GM18858 (cell line): ENCODE data around the gene TAGLN.
"Not testable (repeated sequence)": the region's sequence is repeated elsewhere in the genome, so short reads cannot be mapped to it uniquely, and the experiment has no call there.

Experiments used
- ATAC-seq: cut with Tn5 transposase; IDR thresholded peaks from one replicate; pipeline ENCODE4 v1.9.1; 2021; ENCODE audit not compliant: unreplicated experiment

TAGLN gene

DNA sequence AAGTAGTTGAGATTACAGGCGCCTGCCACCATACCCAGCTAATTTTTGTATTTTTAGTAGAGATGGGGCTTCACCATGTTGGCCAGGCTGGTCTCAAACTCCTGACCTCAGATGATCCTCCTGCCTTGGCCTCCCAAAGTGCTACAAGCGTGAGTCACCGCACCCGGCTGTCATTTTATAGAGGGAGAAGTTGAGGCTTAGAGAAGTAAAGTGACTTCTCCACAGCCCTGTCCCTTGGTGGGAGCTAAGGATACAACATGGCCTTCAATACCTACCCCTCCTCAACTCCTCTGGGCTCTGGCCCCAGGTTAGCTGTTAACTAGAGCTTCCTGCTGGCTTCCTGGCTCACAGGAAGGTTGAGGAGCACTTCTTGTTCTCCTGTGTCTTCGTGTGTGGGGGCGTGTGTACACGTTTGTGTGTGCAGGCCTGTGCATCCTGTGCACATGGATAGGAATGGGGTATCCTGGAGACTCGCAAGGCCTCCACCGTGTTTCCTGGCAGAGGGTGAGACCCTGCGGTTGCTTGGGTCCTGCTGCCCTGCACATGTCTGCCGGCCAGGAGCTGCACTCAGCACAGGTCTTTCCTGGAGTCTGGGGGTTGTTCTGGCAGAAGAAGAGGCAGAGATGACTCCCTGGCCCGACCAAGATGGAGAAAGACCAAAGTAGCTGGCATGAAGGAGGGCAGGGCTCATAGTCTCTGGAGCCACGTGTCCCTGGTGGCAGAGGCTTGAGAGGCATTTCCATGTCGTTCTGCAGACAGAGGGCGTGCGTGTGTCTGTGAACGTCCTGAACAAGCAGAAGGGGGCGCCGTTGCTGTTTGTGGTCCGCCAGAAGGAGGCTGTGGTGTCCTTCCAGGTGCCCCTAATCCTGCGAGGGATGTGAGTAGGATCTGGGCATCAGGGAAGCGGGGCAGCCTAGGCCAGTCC lies 18.2 kb upstream of the TAGLN start:
- no peak for ATAC-seq

DNA sequence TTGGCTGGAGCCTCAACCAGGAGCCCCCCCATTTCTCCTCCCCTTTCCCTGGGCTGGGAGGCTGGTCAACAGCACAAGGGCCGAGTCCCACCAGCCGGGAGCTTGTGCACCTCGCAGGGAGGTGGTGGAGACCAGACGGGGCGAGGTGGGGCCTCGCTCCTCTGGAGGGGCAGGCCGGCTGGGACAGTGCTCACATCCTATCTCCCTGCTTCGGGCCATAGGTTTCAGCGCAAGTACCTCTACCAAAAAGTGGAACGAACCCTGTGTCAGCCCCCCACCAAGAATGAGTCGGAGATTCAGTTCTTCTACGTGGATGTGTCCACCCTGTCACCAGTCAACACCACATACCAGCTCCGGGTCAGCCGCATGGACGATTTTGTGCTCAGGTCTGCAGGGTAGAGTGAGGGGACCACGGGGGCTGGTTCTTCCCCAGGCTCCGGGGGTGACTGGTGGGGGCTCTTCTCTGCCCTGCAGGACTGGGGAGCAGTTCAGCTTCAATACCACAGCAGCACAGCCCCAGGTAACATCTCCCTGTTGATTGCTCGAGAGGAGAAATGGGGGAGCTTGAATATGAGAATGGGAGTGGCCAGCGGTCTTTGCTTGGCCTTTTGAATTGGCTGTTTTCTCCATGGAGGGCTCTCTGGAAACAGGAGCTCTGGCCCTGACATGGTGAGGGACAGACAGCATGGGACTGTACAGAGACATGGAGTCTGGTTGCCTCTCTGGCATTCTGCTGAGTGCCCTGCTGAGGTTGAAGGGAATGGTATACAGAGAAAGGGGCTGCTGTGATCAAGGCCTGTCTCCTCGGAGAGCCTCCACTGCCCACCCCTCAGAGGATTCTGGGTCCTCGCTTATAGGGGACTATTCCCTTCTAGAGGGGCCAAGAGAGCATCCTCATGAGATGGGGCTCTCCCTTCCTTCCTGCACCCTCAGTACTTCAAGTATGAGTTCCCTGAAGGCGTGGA lies 17.3 kb upstream of the TAGLN start:
- no peak for ATAC-seq

DNA sequence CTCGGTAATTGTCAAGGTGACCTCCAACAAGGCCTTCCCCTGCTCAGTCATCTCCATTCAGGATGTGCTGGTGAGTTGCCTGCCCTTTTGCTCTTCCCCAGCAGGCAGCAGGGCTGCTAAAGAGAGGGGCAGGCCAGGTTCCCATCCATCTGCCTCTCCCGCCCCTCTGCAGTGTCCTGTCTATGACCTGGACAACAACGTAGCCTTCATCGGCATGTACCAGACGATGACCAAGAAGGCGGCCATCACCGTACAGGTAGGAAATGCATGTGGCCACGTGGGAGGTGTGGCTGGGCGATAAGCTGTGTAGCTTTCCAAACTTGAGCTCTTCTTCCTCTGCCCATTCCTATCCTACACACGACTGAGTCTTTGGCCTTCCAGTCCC lies 16.6 kb upstream of the TAGLN start:
- no peak for ATAC-seq

- not testable (repeated sequence) for ATAC-seq
Measured at GRCh38 chr11:117183178-117183577, 16.0 kb upstream of the TAGLN start.

DNA sequence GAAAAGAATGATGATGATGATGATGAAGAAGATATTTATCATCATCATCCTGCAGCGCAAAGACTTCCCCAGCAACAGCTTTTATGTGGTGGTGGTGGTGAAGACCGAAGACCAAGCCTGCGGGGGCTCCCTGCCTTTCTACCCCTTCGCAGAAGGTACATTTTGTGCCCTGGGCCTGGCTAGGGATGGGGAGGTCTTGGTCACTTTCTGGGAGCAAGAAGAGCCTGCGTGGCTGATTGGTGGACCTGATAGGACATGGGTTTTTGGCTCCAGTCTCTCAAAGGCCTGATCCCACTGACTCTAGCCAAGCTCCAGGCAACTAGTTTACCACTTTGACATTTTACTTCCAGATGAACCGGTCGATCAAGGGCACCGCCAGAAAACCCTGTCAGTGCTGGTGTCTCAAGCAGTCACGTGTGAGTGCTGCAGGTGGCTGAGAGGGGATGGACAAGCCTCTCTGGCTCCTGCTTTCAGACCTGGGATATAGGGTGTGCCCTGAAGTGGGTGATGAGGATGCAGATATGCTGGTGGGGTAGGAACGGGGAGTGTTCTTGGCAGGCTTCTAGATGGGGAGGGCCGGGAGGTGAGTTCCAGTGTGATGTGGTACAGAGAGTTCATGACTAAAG lies 15.3 kb upstream of the TAGLN start:
- ATAC-seq = no peak

DNA sequence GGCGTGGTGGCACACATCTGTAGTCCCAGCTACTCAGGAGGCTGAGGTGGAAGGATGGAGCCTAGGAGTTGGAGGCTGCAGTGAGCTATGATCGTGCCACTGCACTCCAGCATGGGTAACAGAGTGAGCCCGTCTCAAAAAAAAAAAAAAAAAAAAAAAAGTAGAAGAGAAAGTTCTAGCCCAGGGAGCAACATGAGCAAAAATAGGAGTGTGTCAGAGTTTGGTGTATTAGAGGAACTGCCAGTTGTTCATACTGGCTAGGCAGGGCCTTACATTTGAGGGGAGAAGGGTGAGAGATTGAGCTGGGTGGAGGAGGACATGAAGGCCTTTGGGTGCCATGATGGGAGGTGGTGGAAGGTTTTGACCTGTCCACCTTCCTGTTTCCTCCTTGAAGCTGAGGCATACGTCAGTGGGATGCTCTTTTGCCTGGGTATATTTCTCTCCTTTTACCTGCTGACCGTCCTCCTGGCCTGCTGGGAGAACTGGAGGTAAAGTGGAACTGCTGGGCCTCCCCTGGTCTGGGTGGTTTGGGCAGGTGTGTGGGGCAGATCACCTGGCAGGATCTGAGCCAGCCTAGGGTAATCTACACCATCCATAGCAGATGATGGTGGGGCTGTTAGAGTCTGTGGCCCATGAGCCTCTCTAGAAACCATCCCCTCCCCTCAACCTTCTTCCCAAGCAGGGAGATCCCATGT lies 13.3 kb upstream of the TAGLN start:
- no peak for ATAC-seq

GRCh38 chr11:117186431-117186761 lies 12.8 kb upstream of the TAGLN start:
- ATAC-seq = no peak

- no peak for ATAC-seq
Measured at GRCh38 chr11:117187007-117187406, 12.2 kb upstream of the TAGLN start.

DNA sequence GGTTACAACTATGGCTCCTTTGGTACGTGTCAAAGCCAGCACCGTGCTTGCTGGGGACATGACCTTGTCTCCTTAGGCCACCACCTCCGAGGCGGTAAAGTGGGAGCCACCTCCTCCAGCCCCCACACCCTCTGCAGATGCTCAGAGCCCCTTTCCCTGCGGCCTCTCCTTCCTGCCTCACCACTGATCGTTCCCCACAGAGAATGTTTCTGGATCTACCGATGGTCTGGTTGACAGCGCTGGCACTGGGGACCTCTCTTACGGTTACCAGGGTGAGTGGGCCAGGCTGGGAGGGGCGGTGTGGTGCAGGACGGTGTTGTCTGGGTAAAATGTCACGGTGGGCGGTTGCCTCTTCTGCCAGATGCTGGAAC lies 11.8 kb upstream of the TAGLN start:
- ATAC-seq = no peak

DNA sequence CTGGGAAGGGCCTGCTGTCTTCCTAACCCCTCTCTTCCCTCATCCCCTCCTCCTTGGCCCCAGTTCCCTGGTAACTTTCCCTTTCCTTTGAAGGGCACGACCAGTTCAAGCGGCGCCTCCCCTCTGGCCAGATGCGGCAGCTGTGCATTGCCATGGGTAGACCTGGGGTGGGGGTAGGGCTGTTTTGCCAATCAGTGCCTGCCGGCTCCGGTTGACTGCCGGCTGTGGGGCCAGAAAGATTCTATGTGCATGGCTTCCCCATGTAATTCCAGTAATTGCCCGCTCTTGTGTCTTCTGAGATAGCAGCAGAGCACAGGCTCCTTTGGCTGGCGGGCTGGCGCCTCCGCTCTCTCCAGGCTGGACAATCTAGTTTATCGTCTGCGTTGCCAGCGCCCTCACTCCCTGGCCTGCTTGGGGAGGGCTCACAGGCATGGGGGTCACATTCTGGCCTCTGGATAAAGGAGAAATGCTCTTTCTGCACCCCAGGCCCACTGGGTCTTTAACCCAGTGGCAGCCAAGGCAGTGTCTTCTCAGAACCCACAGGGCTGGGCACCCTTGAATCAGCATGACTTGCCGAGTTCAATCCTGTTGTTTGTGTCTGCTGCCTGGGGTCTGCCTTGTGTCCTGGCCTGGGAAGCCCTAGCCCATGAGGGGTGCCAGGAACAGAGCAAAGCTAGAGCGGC lies 11.2 kb upstream of the TAGLN start:
- ATAC-seq = no peak

GRCh38 chr11:117188620-117189081 lies 10.5 kb upstream of the TAGLN start:
- ATAC-seq = no peak

DNA sequence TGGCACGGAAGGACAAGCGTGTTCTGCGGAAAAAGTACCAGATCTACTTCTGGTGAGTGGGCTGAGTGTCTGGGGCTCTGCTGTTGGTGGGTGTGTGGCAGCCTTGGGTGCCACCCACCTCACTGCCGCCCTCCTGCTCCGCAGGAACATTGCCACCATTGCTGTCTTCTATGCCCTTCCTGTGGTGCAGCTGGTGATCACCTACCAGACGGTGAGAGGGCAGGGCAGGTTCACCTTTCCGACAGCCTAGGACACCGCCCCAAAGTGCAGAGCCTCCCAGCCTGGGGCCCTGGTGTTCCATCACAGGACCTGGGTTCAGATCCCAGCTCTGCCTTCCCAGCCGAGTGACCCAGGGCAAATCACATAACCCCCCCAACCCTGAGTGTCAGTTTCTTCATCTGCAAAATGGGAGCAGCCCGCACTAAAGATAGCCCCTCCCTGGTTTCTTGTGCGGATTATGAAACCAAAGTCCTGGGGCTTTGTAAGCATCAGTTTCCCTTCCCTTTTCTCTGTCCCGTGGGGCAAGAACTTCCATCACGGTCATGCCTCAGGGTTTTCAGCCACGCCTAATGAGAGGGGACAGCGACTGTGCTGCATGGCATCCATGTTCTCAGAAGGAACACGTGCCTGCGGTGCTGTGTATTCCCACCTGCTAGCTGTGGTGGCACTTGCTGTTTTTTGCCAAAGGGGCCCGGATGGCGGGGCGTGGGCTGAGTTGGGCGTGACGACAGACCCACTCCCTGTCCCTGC lies 9.8 kb upstream of the TAGLN start:
- no peak for ATAC-seq

DNA sequence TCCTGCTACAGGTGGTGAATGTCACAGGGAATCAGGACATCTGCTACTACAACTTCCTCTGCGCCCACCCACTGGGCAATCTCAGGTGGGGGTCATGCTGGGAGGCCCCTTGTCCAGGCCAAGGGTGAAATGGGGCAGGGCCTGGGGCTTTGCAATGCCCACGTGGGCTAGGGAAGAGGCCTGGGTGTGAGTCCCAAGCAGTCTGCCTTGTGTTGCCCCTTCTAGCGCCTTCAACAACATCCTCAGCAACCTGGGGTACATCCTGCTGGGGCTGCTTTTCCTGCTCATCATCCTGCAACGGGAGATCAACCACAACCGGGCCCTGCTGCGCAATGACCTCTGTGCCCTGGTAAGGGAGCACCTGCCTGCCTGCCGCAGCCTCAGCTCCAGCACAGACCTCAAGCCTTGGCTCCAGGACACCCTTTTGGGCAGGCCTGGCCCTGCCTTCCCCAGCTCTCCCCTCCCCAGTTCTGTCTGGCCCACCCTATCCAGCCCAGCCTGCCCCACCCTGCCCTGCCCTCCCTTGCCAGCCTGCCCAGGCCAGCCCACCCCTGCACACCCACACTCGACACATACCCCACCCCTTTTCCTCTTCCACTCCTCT lies 9.1 kb upstream of the TAGLN start:
- no peak for ATAC-seq

- no peak for ATAC-seq
Measured at GRCh38 chr11:117191680-117192400, 7.3 kb upstream of the TAGLN start.

GRCh38 chr11:117192401-117192875 lies 6.7 kb upstream of the TAGLN start:
- ATAC-seq = no peak

DNA sequence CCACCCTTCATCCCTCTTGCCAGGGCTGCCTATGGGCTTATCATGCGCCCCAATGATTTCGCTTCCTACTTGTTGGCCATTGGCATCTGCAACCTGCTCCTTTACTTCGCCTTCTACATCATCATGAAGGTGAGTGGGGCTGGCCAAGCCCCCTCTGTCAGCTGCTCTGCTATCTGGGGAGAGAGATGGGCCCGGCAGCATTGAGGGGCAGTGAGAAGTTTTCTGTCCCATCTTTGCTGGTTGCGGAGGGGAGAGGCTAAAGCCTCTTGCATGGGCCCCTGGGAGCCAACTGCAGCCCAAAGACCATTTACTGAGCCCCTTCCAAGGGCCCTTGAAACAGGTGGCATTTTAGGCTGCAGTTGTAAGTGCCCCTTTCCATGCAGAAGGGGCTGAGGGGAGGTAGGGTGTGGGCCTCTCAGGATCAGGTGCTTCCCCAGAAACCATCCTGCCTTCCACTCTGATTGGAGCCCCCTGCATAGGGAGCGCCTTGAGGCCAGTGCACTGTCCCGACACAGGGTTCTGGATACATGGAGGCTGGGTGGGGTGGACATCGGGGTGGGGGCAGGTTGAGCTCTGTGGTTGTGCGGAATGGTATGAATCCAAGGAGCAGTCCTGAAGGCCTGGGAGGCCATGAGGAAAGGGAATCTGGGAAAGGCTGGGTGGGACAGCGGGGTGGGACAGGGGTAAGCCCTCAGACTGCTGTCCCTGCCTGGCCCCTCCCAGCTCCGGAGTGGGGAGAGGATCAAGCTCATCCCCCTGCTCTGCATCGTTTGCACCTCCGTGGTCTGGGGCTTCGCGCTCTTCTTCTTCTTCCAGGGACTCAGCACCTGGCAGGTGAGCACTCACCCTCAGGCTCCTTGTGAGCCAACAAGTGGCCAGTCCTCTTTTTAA lies 5.8 kb upstream of the TAGLN start:
- ATAC-seq = no peak

GRCh38 chr11:117194267-117194666 lies 4.9 kb upstream of the TAGLN start:
- ATAC-seq = no peak
